HG02943 (cell line): Measurements from ENCODE around the gene SRPK3.
"Not testable (repeated sequence)": the region's sequence is repeated elsewhere in the genome, so short reads cannot be mapped to it uniquely, and the experiment has no call there.

Experiments
- ATAC-seq: cut with Tn5 transposase; IDR thresholded peaks from one replicate; pipeline ENCODE4 v1.9.1; 2021; ENCODE audit warnings: mild to moderate bottlenecking, low read depth, moderate library complexity; ENCODE audit not compliant: unreplicated experiment

The SRPK3 gene

GRCh38 chrX:153744210-153745066 lies 36.4 kb upstream of the SRPK3 start:
- ATAC-seq: no peak

- ATAC-seq: not testable (repeated sequence)
These were observed 35.8 kb upstream of the SRPK3 start for GRCh38 chrX:153745067-153745433.

GRCh38 chrX:153746359-153746758 lies 34.5 kb upstream of the SRPK3 start:
- no peak for ATAC-seq

GRCh38 chrX:153746991-153747390 lies 33.9 kb upstream of the SRPK3 start:
- not testable (repeated sequence) for ATAC-seq

- not testable (repeated sequence) for ATAC-seq
These were observed 31.8 kb upstream of the SRPK3 start for GRCh38 chrX:153749017-153749416.

- ATAC-seq: no peak
These were observed 30.6 kb upstream of the SRPK3 start for GRCh38 chrX:153750127-153750774.

- ATAC-seq: no peak
These were observed 25.7 kb upstream of the SRPK3 start for GRCh38 chrX:153755136-153755535.

- no peak for ATAC-seq
These were observed 19.0 kb upstream of the SRPK3 start for GRCh38 chrX:153761863-153762262.

- no peak for ATAC-seq
These were observed 18.1 kb upstream of the SRPK3 start for GRCh38 chrX:153762626-153763173.

GRCh38 chrX:153763298-153763932 lies 17.4 kb upstream of the SRPK3 start:
- ATAC-seq: no peak

GRCh38 chrX:153763989-153764755 lies 16.7 kb upstream of the SRPK3 start, which contains the start of gene PLXNB3:
PLXNB3 (plus strand) TSS chrX:153764249; CDS start chrX:153765536, 1,287 bp downstream.
- no peak for ATAC-seq

GRCh38 chrX:153764786-153765137 lies 16.1 kb upstream of the SRPK3 start:
- no peak for ATAC-seq

- no peak for ATAC-seq
These were observed 15.4 kb upstream of the SRPK3 start for GRCh38 chrX:153765138-153766079.

GRCh38 chrX:153766098-153766817 lies 14.6 kb upstream of the SRPK3 start:
- ATAC-seq: no peak

- no peak for ATAC-seq
These were observed 13.8 kb upstream of the SRPK3 start for GRCh38 chrX:153766871-153767673.

- ATAC-seq: no peak
These were observed 13.2 kb upstream of the SRPK3 start for GRCh38 chrX:153767674-153768055.

- ATAC-seq: no peak
These were observed 12.3 kb upstream of the SRPK3 start for GRCh38 chrX:153768311-153769157.
